ENCODE results near the gene RAB8B. TPM values are rescaled to one million over a fixed set of nuclear protein-coding genes. Genes with fewer than 3 reads are reported as not detected.

RAB8B gene
- total and polyA plus RNA-seq, 12 donors, result 5.2 to 54.4 (median 35.5) TPM

- H3K27ac ChIP-seq, result no peak overlapping the region
- intact Hi-C loops (cut with DNase I), result no loop called here
- H3K4me3 ChIP-seq, result no peak overlapping the region
- H3K9me3 ChIP-seq (replicated peaks in 1 of 3), result no peaks in the 10 kb centered on the region
- 94 to 98% (median 95%) methylated on average over 2 of the region's 2 CpGs for WGBS, 4 donors
- H3K36me3 ChIP-seq (replicated peaks in 1 of 2), result no peaks in the 10 kb centered on the region
- DNase-seq, result no peak
- H3K4me1 ChIP-seq (replicated peaks in 1 of 2), result peaks cover 4 to 17% of the 10 kb centered on the region in 2 donors
- H3K27me3 ChIP-seq, result no peaks in the 10 kb centered on the region
- TF ChIP-seq, protein P1, sequence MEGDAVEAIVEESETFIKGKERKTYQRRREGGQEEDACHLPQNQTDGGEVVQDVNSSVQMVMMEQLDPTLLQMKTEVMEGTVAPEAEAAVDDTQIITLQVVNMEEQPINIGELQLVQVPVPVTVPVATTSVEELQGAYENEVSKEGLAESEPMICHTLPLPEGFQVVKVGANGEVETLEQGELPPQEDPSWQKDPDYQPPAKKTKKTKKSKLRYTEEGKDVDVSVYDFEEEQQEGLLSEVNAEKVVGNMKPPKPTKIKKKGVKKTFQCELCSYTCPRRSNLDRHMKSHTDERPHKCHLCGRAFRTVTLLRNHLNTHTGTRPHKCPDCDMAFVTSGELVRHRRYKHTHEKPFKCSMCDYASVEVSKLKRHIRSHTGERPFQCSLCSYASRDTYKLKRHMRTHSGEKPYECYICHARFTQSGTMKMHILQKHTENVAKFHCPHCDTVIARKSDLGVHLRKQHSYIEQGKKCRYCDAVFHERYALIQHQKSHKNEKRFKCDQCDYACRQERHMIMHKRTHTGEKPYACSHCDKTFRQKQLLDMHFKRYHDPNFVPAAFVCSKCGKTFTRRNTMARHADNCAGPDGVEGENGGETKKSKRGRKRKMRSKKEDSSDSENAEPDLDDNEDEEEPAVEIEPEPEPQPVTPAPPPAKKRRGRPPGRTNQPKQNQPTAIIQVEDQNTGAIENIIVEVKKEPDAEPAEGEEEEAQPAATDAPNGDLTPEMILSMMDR (IDR thresholded peaks at IDR 0.05), result no peak
- TF ChIP-seq POLR2A (IDR thresholded peaks at IDR 0.05), result no peak
Observed at GRCh38 chr15:63251701-63252100, 62.3 kb downstream of the RAB8B start.

DNA sequence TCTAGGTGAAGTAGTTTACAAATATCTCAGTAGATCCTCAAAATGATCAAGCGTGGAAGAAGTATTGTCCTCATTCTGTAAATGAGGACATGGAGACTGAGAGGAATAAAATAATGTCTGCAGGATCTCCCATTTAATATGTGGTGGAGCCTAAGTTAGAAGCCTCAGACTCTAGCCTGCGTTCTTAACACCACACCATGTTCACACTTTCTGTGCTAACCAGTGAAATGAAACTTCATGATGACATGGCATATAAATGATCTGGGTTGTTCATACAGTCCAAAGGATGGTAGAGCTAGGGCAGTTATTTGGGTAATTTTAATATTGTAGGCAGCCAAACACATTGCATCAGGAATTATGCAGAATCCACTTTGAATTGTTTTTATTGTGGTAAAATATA, 62.9 kb downstream of the RAB8B start:
- H3K9me3 ChIP-seq (replicated peaks in 1 of 3), result no peaks in the 10 kb centered on the region
- 92 to 99% (median 98%) methylated on average over 2 of the region's 2 CpGs for WGBS, 4 donors
- peaks cover 3 to 16% of the 10 kb centered on the region in 2 donors for H3K4me1 ChIP-seq (replicated peaks in 1 of 2)
- H3K27ac ChIP-seq, result no peak overlapping the region
- no peak for DNase-seq
- no peak overlapping the region for H3K4me3 ChIP-seq
- no peaks in the 10 kb centered on the region for H3K36me3 ChIP-seq (replicated peaks in 1 of 2)
- no peaks in the 10 kb centered on the region for H3K27me3 ChIP-seq
- intact Hi-C loops (cut with DNase I), result no loop called here
- TF ChIP-seq POLR2A (IDR thresholded peaks at IDR 0.05), result no peak
- TF ChIP-seq, protein P1 (IDR thresholded peaks at IDR 0.05), result no peak

DNA sequence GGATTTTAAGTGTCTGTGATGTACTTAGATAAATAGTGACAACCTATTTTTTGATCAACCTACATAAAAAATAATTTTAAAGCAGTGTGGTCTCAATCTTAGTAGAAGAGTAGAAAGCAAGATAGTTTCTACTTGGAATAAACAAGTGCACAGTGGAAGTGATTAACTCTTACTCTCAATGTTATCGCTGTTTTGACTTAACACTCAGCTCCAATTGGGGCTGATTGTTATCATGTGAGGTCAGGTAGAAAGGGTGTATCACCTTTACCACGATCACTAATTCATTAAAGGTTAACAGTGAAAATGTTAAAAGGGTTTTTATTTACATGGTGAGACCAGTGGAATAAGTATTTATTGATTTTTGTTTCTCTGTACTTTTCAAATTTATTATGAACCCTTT, 65.6 kb downstream of the RAB8B start:
- H3K4me1 ChIP-seq (replicated peaks in 1 of 2), result peaks cover 0 to 12% of the 10 kb centered on the region in 2 donors
- H3K36me3 ChIP-seq (replicated peaks in 1 of 2), result peaks cover 0 to 13% of the 10 kb centered on the region in 2 donors

GRCh38 chr15:63255489-63255990, 66.1 kb downstream of the RAB8B start:
- Histone ChIP-seq H3K36me3 (replicated peaks in 1 of 2) (peaks cover 0 to 13% of the 10 kb centered on the region in 2 donors), H3K9me3 (replicated peaks in 1 of 3) (no peaks in the 10 kb centered on the region), H3K27me3 (no peaks in the 10 kb centered on the region), H3K27ac (no peak overlapping the region), H3K4me3 (no peak overlapping the region), H3K4me1 (replicated peaks in 1 of 2) (peaks cover 0 to 12% of the 10 kb centered on the region in 2 donors)
- WGBS, 4 donors, result 50 to 85% (median 81%) methylated on average over 1 of the region's 1 CpG
- DNase-seq, result no peak
- intact Hi-C loops (cut with DNase I), result no loop called here
- TF ChIP-seq POLR2A (IDR thresholded peaks at IDR 0.05), result no peak
- TF ChIP-seq, protein P1 (IDR thresholded peaks at IDR 0.05), result no peak

More for the DNA sequence above, 65.6 kb downstream of the RAB8B start:
- intact Hi-C loops (cut with DNase I), result no loop called here
- H3K9me3 ChIP-seq (replicated peaks in 1 of 3), result no peaks in the 10 kb centered on the region
- no peak overlapping the region for H3K4me3 ChIP-seq
- WGBS, 4 donors, result 85 to 93% (median 89%) methylated on average over 2 of the region's 2 CpGs
- H3K27me3 ChIP-seq, result no peaks in the 10 kb centered on the region
- H3K27ac ChIP-seq, result no peak overlapping the region
- no peak for DNase-seq
- TF ChIP-seq, protein P1 (IDR thresholded peaks at IDR 0.05), result no peak
- TF ChIP-seq POLR2A (IDR thresholded peaks at IDR 0.05), result no peak
